Measurements from ENCODE around the gene OR7G3.

The OR7G3 gene

DNA sequence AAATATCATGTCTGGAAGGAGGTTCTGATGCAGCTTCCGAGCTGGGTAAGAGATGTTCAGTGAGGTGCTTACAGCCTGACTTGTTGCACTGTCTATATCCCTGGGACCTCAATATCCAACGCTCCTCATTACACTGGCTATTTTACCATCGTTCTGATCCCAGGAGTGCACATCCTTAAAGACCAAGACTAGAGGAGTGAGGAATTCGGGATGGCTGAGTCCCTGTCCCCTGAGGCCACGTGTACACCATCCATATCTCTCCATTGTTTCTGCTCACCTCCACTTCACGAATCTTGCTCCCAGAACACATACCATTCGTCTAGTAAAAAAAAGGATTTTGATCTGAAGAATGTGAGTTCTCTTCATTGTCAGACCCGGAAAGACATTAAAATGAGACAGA lies 19.4 kb downstream of the OR7G3 start, which contains the start of gene OR7G2:
Gene OR7G2, minus strand, starts transcription at position 101 of the 400 bp plus-strand sequence. CDS start 4,232 bp downstream, outside the sequence.
- no peak for DNase-seq (ENCODE audit: low spot score)

DNA sequence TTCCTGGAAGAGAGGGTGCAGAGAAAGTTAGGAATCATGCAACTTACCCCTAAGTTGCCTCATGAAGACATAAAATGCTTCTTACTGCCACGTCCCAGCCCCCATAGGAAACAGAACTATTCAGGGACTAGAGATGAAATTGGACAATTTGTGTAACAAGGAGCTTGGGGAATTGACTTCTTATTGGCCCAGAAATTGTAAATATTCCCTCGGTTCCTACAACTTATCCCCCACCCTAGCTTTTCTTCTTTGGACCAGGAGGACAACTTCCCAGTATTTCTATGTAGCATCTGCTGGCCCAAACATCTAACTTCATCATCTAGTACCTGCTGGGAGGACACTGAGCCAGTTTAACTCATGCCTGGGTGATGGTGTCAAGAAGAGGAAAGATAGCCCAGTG lies 40.0 kb downstream of the OR7G3 start, which contains the start of gene OR1M1:
Gene OR1M1, plus strand, starts transcription at position 301 of the 400 bp plus-strand sequence. CDS start 6,184 bp downstream, outside the sequence.
- no peak for DNase-seq (ENCODE audit: low spot score)

DNA sequence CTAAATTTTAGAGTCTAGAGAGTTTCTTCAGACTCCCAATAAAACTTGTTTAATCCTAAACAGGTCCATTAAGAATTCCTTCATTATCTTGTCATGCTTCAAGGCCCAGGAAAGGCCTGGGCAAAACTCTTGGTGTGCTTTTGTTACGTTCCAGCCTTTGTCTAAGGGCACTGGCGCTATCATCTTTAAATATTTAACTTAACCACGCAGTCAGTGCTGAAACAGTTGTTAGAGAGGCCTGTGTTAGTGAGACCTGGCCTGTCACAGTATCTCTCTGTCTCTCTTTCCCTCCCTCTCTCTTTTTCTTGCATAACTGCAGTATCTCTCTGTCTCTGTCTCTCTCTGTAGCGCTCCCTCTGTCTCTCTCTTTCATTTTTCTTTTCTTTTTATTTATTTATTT lies 48.1 kb downstream of the OR7G3 start:
- DNase-seq (ENCODE audit: low spot score): no peak

- no peak for DNase-seq (ENCODE audit: low spot score)
These were observed 49.8 kb downstream of the OR7G3 start for GRCh38 chr19:9076901-9077300.
